HEK293T (cell line): ENCODE measurements around the gene SLC2A4RG.

Source experiments
- CTBP1 ChIP-seq: fragments of 450-650 bp; IDR thresholded peaks from 2 replicates; pipeline ENCODE4 v1.6.1; 2016; ENCODE audit warnings: borderline replicate concordance
- SP1 ChIP-seq: fragments of 450-650 bp; IDR thresholded peaks from 2 replicates; pipeline ENCODE4 v1.6.1; 2017
- ZNF384 ChIP-seq: fragments of 450-650 bp; IDR thresholded peaks from 2 replicates; pipeline ENCODE4 v1.6.1; 2016

DNA sequence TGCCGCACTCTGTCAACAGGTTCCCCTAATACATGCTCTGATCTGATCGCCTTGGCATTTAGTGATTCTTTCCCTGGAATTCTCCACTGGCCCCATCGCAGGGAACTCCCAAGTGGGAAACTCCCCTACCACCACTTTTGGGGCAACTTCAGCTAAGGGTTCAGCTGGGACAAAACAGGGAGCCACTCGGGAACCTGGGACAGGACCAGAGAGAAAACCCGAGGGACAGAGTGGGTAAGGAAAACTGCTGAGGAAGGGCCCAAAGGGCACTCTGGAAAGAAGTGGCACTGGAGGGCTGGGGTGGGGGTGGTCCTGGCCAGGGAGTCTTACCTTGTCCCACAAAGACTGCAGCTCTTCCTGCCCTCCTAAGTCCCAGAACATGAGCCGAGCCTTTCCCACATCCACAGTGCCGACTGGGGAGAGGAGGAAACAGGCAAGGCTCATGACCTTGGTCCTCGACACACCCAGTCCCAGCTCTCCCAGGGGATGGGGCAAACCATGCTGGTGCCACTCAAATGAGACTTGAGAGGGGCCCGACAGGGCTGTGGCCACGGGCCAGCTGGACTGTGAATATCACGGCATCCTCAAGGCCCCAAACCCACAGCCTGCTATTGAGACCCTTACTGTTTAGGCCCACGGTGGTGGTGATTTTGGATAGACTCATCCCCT, 33.4 kb upstream of the SLC2A4RG start:
- no peak for TF ChIP-seq SP1
- no peak for TF ChIP-seq CTBP1
- no peak for TF ChIP-seq ZNF384
